ENCODE results near the gene SBF2.

GRCh38 chr11:10267821-10268220 is 26.2 kb downstream of the SBF2 start:
- TF ChIP-seq CTCF (IDR thresholded peaks at IDR 0.05; ENCODE audit: low read length) (no peak), EZH2phosphoT487 (IDR thresholded peaks at IDR 0.05; ENCODE audit: low read length) (no peak), EZH2 (optimal IDR thresholded peaks at IDR 0.05; ENCODE audit: low read depth, low read length) (no peak)
